Measurements from ENCODE around the gene HABP4.

The HABP4 gene

GRCh38 chr9:96462541-96462940 lies 12.6 kb downstream of the HABP4 start:
- Histone ChIP-seq H3K27ac (ENCODE audit: low read length) (no peak overlapping the region), H3K4me3 (ENCODE audit: low read length) (no peak overlapping the region), H4K20me1 (ENCODE audit: insufficient read depth, low read length) (no peaks in the 10 kb centered on the region), H3K36me3 (replicated peaks; ENCODE audit: low read depth, low read length) (no peaks in the 10 kb centered on the region), H3K4me2 (ENCODE audit: low read length) (no peak overlapping the region), H2AFZ (ENCODE audit: low read depth, low read length) (no peak overlapping the region), H3K4me1 (ENCODE audit: low read length) (no peaks in the 10 kb centered on the region), H3K9ac (ENCODE audit: low read length) (no peak overlapping the region), H3K9me3 (ENCODE audit: insufficient read depth, low read length) (no peaks in the 10 kb centered on the region), H3K27me3 (ENCODE audit: low read depth, low read length) (no peaks in the 10 kb centered on the region), H3K79me2 (ENCODE audit: low read length) (no peaks in the 10 kb centered on the region)
- TF ChIP-seq EZH2phosphoT487 (IDR thresholded peaks at IDR 0.05; ENCODE audit: low read depth) (no peak), CTCF (IDR thresholded peaks at IDR 0.05; ENCODE audit: low read depth, low read length) (no peak)

- H3K36me3 ChIP-seq (replicated peaks; ENCODE audit: low read depth, low read length): no peaks in the 10 kb centered on the region
Observed at GRCh38 chr9:96464426-96464825, 14.5 kb downstream of the HABP4 start.

DNA sequence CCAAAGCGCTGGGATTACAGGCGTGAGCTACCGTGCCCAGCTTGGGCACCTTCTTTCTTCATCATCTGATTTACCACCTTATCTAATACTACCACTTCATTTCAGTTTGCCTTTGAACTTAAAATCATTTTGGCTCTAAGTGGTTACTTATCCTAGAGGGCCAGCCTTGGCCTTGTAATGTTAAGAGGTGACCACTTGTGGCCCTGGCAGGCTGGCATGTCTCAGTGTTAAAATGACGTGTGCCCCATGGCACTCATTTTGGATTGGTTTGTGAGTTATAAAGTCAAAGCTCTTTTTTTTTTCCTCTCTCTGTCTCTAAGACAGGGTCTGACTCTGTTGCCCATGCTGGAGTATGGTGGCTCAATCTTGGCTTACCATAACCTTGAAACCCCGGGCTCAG lies 17.8 kb downstream of the HABP4 start:
- Histone ChIP-seq H2AFZ (ENCODE audit: low read depth, low read length) (no peak overlapping the region), H3K9ac (ENCODE audit: low read length) (no peak overlapping the region), H3K4me3 (ENCODE audit: low read length) (no peak overlapping the region), H4K20me1 (ENCODE audit: insufficient read depth, low read length) (no peaks in the 10 kb centered on the region), H3K4me2 (ENCODE audit: low read length) (no peak overlapping the region), H3K27me3 (ENCODE audit: low read depth, low read length) (no peaks in the 10 kb centered on the region), H3K9me3 (ENCODE audit: insufficient read depth, low read length) (no peaks in the 10 kb centered on the region), H3K36me3 (replicated peaks; ENCODE audit: low read depth, low read length) (no peaks in the 10 kb centered on the region), H3K79me2 (ENCODE audit: low read length) (no peaks in the 10 kb centered on the region), H3K27ac (ENCODE audit: low read length) (no peak overlapping the region), H3K4me1 (ENCODE audit: low read length) (no peaks in the 10 kb centered on the region)
- no peak for TF ChIP-seq EZH2phosphoT487 (IDR thresholded peaks at IDR 0.05; ENCODE audit: low read depth)
- no peak for TF ChIP-seq CTCF (IDR thresholded peaks at IDR 0.05; ENCODE audit: low read depth, low read length)

More at GRCh38 chr9:96464426-96464825, 14.5 kb downstream of the HABP4 start:
- Histone ChIP-seq H3K27ac (ENCODE audit: low read length) (no peak overlapping the region), H3K9ac (ENCODE audit: low read length) (no peak overlapping the region), H3K4me1 (ENCODE audit: low read length) (no peaks in the 10 kb centered on the region), H3K9me3 (ENCODE audit: insufficient read depth, low read length) (no peaks in the 10 kb centered on the region), H3K4me2 (ENCODE audit: low read length) (no peak overlapping the region), H3K4me3 (ENCODE audit: low read length) (no peak overlapping the region), H4K20me1 (ENCODE audit: insufficient read depth, low read length) (no peaks in the 10 kb centered on the region), H3K79me2 (ENCODE audit: low read length) (no peaks in the 10 kb centered on the region), H3K27me3 (ENCODE audit: low read depth, low read length) (no peaks in the 10 kb centered on the region), H2AFZ (ENCODE audit: low read depth, low read length) (no peak overlapping the region)
- TF ChIP-seq CTCF (IDR thresholded peaks at IDR 0.05; ENCODE audit: low read depth, low read length) (no peak), EZH2phosphoT487 (IDR thresholded peaks at IDR 0.05; ENCODE audit: low read depth) (no peak)

- Histone ChIP-seq H4K20me1 (ENCODE audit: insufficient read depth, low read length) (no peaks in the 10 kb centered on the region), H3K9me3 (ENCODE audit: insufficient read depth, low read length) (no peaks in the 10 kb centered on the region), H3K36me3 (replicated peaks; ENCODE audit: low read depth, low read length) (no peaks in the 10 kb centered on the region), H3K79me2 (ENCODE audit: low read length) (no peaks in the 10 kb centered on the region), H3K4me3 (ENCODE audit: low read length) (no peak overlapping the region), H3K27me3 (ENCODE audit: low read depth, low read length) (no peaks in the 10 kb centered on the region), H3K27ac (ENCODE audit: low read length) (no peak overlapping the region), H2AFZ (ENCODE audit: low read depth, low read length) (no peak overlapping the region), H3K4me2 (ENCODE audit: low read length) (no peak overlapping the region), H3K4me1 (ENCODE audit: low read length) (peaks cover 19% of the 10 kb centered on the region), H3K9ac (ENCODE audit: low read length) (no peak overlapping the region)
- no peak for TF ChIP-seq CTCF (IDR thresholded peaks at IDR 0.05; ENCODE audit: low read depth, low read length)
- TF ChIP-seq EZH2phosphoT487 (IDR thresholded peaks at IDR 0.05; ENCODE audit: low read depth): no peak
Observed at GRCh38 chr9:96476013-96476412, 26.0 kb downstream of the HABP4 start.
